NCI-H128 (cell line): ENCODE data around the gene SEPTIN12.
A peak's percentile ranks its signal among the peaks of the same experiment; 100 is the strongest.

ENCODE experiments used
- DNase-seq: peaks from one replicate; lab custom pipeline; 2025; ENCODE audit not compliant: unreplicated experiment; lab: John Stamatoyannopoulos, UW

SEPTIN12 gene

GRCh38 chr16:4802659-4803287, 14.6 kb upstream of the SEPTIN12 start:
- peak; percentile 72 for DNase-seq

DNA sequence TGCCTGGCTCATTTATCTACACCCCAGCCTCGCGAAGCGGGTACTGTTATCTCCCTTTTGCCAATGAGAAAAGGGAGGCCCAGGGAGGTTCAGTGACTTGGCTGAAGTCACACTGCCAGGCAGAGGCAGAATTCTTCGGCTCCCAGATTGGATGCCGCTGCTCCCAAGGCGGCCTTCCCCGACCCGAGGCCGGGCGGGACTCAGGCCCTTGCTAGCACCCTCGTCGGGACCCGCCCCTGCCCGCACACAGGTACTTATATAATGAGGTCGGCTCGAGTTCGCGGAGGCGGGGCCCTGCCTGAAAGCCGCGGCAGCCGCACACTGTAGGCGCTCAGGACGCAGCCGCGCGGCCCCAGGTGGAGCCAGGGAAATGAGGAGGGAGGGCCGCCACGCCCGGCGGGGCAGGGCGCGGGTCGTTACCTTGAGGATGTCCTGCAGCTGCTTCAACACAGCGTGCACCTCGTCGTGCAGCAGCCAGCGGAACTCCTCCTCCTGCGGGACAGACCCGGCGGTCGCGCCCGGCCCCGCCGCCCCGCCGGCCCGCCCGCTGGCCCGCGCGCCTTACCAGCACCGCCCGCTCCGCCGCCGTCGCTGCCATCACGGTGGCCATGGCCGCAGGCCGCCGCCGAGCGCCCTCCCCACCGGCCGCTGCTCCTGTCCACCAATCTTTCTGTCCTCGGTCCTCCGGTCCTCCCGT, 14.0 kb upstream of the SEPTIN12 start, which contains the start of gene ROGDI:
TSS of gene ROGDI (minus strand) at position 672 of the 697 bp plus-strand sequence. CDS start at position 610, 62 bp downstream.
- peak; percentile 34 for DNase-seq

DNA sequence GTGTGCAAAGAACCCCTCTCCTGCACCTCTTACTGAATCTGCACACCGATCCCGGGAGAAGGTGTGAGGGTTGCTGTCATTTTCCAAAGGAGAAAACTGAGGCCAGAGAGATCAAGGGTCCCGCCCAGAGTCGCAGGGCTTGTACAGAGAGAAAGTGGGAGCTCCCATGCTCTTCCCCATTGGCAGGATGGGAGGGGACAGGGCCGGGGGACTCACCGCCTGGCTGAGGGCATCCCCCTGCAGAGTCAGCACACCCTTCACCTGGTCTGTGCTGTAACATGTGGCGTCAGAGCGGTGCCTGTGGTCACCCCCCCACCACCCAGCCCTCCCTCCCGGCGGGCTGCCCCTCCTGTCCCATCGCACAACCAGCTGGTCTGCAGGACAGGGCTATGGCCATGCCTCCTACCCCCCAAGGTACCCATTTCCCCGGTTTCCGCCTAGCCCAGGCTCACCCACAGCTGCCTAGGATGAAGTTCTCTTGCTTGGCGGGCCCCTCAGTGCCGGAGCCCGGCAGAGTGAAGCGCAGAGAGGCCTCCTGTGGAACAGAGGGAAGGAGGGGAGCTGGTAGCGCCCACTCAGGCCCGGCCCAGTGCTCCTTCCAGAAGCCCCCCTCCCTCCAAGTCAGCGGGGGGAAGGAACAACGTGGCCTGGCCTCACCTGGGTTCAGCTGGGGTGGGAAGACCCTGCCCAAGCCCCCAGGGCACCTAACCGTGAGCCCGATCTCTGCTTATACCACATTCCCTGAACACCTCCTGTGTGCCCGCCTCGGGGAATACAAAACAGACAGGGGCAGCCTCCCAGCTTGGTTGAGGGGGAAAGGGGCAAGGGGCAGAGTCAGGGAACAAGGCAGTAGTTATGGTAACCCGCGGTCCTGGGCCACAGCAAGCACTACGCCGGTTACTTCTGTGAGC, 13.2 kb upstream of the SEPTIN12 start:
- DNase-seq = no peak

DNA sequence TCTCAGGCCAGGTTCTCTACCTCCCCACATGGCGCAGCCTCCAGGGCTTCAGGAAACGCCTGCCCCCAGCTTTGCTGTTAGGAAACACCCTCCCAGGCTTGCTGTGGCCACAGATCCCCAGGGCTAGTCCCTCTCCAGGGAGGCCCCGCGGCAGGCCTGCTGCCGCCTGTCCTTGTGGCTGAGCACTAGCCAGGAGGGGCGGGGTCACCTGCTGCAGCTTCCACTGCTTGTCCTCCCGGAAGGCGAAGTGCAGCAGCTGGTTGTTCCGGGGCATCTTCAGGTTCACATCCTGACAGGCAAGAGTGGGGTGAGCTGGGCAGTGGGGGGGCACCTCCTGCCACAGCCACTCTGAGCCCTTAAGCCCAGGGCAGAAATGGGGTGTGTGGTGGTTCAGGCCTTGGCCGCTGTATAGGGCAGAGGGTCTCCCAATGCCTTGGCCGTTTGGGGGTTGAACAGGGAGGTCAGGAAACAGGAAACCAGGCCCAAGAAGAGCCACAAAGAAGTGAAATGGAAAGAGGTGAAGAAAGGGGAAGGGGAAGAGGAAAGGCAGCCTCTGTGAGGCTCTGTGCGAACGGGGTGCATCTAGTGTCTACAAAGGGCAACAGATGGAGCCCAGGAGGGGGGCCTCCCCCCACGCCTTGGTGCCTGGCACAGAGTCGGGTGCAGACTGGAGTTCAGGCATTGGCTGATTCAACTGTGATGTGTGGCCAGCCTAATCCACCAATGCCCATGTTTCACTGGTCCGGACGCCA, 12.3 kb upstream of the SEPTIN12 start:
- no peak for DNase-seq

DNA sequence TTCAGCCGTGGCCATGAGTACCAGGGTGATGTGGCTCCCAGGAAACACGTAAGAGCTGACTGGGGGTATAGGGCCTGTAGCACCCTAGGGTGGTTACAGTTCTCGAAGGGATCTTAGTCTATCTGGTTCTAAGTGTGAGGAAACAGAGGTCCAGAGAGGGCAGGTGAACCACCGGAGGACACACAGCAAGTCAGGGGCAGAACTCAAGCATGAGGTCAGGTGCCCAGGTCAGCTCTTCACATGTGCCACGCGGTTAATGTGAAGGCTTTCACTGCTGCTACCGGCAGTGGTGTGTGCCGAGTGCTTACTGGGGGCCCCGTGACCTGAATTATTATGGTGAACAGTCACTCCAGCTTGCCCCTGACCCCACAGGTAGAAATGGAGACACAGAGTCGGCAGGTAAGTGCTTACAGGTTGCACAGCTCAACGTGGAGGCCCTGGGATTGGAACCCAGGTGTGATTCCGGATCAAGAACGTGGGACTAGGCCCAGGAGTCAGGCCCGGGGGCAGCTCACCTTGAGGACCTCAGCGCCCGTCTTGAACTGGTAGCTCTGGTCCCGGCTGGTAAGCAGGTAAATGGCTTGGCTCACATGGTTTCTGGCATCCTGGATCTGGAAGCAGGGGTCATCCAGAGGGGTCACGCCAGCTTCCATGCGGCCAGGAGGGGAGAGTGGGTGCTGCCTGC, 11.2 kb upstream of the SEPTIN12 start:
- no peak for DNase-seq

DNA sequence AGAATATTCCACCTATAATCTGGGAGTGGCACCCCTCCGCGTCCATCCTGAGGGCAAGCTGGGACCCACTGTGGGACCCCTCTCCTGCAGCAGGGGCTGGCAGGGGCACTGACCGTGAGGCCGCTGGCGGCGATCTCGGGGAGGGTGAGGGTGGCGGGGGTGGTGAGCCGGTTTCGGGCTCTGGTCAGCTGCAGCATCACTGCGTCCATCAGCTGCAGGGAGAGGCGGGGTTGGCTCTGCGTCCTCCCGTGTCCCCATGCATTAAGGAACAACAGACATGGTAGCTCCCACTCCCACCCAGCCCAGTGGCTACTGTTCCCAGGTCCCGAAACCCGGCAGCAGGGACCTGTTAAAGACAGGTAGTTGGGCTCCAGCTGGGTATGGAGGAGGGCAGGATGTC, 10.3 kb upstream of the SEPTIN12 start:
- DNase-seq = no peak

GRCh38 chr16:4797805-4798252, 9.7 kb upstream of the SEPTIN12 start:
- no peak for DNase-seq

GRCh38 chr16:4796982-4797804, 9.0 kb upstream of the SEPTIN12 start:
- no peak for DNase-seq

GRCh38 chr16:4795828-4796572, 7.9 kb upstream of the SEPTIN12 start:
- DNase-seq = no peak

DNA sequence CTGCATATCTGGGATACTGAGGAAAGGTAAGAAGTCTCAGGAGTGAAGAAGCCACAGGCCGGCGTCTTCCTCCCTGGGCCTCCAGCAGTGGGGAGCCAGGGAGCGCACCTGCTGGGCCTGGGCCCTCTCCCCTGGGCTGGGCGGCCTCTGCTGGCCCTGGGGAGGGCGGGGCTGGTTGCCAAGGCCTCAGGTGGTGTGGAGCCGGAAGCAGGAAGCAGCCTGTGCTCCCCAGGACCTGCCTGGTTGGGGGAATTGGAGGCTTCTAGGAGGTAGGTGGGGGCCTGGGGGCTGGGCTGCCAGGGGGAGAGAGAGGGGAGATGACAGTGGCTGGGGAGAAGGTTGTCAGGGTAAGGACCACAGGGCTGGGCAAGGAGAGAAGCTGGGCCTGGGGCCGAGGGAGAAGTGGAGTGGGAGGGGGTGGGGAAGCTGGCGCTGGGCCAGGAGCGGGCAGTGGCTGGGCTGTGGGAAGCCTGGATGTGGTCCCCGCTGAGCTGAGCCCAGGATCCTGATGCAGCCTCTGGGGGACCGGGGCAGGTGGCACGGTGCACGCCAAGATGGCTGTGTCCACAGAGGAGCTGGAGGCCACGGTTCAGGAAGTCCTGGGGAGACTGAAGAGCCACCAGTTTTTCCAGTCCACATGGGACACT, 7.2 kb upstream of the SEPTIN12 start, which contains the start of gene SMIM22:
TSS of gene SMIM22 (plus strand) at position 189 of the 647 bp plus-strand sequence. CDS start at position 555, 366 bp downstream.
- DNase-seq = no peak

DNA sequence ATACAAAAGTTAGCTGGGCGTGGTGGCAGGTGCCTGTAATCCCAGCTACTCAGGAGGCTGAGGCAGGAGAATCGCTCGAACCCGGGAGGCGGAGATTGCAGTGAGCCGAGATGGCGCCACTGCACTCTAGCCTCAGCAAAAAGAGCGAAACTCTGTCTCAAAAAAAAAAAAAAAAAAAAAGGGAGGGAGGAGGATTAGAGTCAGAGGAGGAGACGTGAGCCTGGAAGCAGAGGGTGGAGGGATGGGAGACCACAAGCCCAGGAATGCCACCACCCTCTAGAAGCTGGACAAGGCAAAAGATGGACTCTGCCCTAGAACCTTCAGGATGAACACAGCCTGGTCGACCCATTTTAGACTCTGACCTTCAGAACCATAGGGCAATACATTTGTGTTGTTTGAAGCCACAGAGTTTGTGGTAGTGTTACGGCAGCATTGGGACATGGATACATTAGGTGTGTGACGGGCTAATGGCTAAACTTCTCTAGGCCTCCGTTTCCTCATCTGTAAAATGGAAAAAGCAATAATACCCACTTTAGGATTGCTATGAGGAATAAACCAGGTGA, 4.9 kb upstream of the SEPTIN12 start:
- DNase-seq = no peak

GRCh38 chr16:4790871-4791270, 2.7 kb upstream of the SEPTIN12 start:
- DNase-seq = no peak

- no peak for DNase-seq
These were observed 2.1 kb upstream of the SEPTIN12 start for GRCh38 chr16:4790261-4790660.

- DNase-seq = no peak
These were observed 765 bp upstream of the SEPTIN12 start for GRCh38 chr16:4788910-4789309.

DNA sequence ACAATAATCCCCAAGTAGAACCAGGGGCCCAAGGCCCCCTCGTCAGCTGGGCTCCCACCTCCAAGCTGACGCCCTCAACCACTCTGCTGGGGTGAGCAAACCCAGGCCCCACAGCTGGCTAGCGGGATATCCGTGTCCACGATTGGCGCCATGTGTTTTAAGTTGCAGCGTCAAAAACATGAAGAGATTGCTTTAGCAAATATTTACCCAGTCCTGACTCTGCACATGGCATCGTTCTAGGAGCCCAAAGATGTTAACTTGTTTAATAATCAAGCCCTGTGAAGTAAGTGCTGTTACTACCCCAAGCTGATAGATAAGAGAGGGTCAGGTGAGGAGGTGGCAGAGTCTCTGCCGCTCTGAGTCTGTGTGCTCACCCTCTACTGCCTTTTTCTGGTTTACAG, 344 bp upstream of the SEPTIN12 start:
- DNase-seq = no peak

DNA sequence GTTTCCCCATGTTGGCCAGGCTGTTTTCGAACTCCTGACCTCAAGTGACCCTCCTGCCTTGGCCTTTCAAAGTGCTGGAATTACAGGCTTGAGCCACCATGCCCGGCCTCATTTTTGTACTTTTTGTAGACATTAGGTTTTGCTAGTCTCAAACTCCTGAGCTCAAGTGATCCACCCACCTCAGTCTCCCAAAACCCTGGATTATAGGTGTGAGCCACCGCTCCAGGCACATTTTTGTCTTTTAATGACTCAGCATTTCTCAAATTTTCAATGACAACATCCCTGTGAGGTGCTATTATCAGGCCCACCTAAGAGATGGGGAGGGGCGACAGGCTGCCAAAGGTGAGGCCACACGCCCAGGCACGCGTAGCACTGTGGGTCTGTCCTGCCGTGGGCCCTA, 1.1 kb downstream of the SEPTIN12 start:
- no peak for DNase-seq

GRCh38 chr16:4785758-4786433, 2.2 kb downstream of the SEPTIN12 start:
- no peak for DNase-seq
